Panc1 (cell line): Measurements from ENCODE around the gene NXPE3. TPM values are rescaled to one million over a fixed set of nuclear protein-coding genes. Genes with fewer than 3 reads are reported as not detected.

ENCODE experiments used
- ATAC-seq: fragments of 200-7000 bp; cut with Tn5 transposase; 2 replicates; pipeline ENCODE4 v1.9.1; 2020; ENCODE audit warnings: mild to moderate bottlenecking, moderate library complexity
- BruUV-seq: library from RNA; stranded (reverse); fragments of 400-500 nt; replicated peaks from 2 replicates; lab custom pipeline; 2021; lab: Mats Ljungman, UMichigan
- CTCF ChIA-PET: fragments of 300-600 bp; sonication (Branson Sonifier 250); formaldehyde crosslinking; loops from one replicate; lab custom pipeline; 2022; ENCODE audit warnings: antibody characterized with exemption; lab: Charles Lee
- POLR2A ChIA-PET: fragments of 300-600 bp; sonication (Branson Sonifier 250); formaldehyde crosslinking; loops from one replicate; lab custom pipeline; 2022; ENCODE audit warnings: antibody characterized with exemption; lab: Charles Lee
- DNase-seq: peaks from one replicate; pipeline ENCODE4 v3.0.0-alpha.2; 2010; ENCODE audit warnings: low read depth, low spot score
- H3K27ac ChIP-seq: 2 replicates; pipeline ENCODE4 v1.5.1; 2011; ENCODE audit warnings: mild to moderate bottlenecking, low read length, inconsistent platforms
- H3K27me3 ChIP-seq: fragments of 200-500 bp; sonication (Bioruptor generic); 2 replicates; pipeline ENCODE4 v1.6.0; 2014; ENCODE audit warnings: low read length, inconsistent platforms; ENCODE audit not compliant: control insufficient read depth, insufficient read depth
- H3K36me3 ChIP-seq: fragments of 200-500 bp; sonication (Bioruptor generic); 2 replicates; pipeline ENCODE4 v1.5.1; 2014; ENCODE audit warnings: inconsistent platforms, mild to moderate bottlenecking, low read length, moderate library complexity; ENCODE audit not compliant: control insufficient read depth, insufficient read depth
- H3K4me1 ChIP-seq: 2 replicates; pipeline ENCODE4 v1.5.1; 2011; ENCODE audit warnings: inconsistent platforms, mild to moderate bottlenecking, low read length, moderate library complexity; ENCODE audit not compliant: control insufficient read depth, insufficient read depth
- H3K4me3 ChIP-seq, 2 experiments: 2 replicates each; pipeline ENCODE4 v1.5.1; 2011 to 2012; ENCODE audit warnings: low read depth in 2 of 2, low read length in 2 of 2, mild to moderate bottlenecking in 2 of 2, inconsistent platforms in 1 of 2, moderate library complexity in 1 of 2
- H3K9me3 ChIP-seq: fragments of 200-500 bp; sonication (Bioruptor generic); 2 replicates; pipeline ENCODE4 v1.5.1; 2014; ENCODE audit warnings: low read depth, mild to moderate bottlenecking, inconsistent platforms, low read length, moderate library complexity; ENCODE audit not compliant: control insufficient read depth, insufficient read depth
- CTCF ChIP-seq: fragments of 450-650 bp; IDR thresholded peaks from 2 replicates; pipeline ENCODE4 v1.5.1; 2017; ENCODE audit warnings: mild to moderate bottlenecking
- POLR2AphosphoS5 ChIP-seq: IDR thresholded peaks from 2 replicates; pipeline ENCODE4 v1.6.1; 2012; ENCODE audit warnings: mild to moderate bottlenecking, low read depth, low read length, moderate library complexity
- SIN3A ChIP-seq: IDR thresholded peaks from 2 replicates; pipeline ENCODE4 v1.6.1; 2012; ENCODE audit warnings: low read depth, mild to moderate bottlenecking, low read length, moderate library complexity, borderline replicate concordance; ENCODE audit not compliant: insufficient read depth
- TCF7L2 ChIP-seq: IDR thresholded peaks from 2 replicates; pipeline ENCODE4 v1.6.1; 2011; ENCODE audit warnings: mild to moderate bottlenecking, low read depth, low read length, inconsistent platforms
- in situ Hi-C: cut with HindIII; loops from 2 replicates; pipeline ENCODE4 v1.10.0; 2016; ENCODE audit warnings: low sequenced_read_pairs, low pct_unique_long_range_greater_than_20kb
- intact Hi-C: fragments of 100-400 bp; cut with micrococcal nuclease; formaldehyde crosslinking; loops from one replicate; pipeline ENCODE4 v1.10.0; 2022; ENCODE audit not compliant: unreplicated experiment
- total RNA-seq: library from RNA; stranded (reverse); gene quantifications from one replicate; pipeline ENCODE4 v1.2.1, GENCODE V29; 2021; ENCODE audit not compliant: unreplicated experiment
- TF ChIP-seq, protein P1 (sequence below), 2 experiments: IDR thresholded peaks; 2 replicates each; pipeline ENCODE4 v1.6.1; 2011 to 2012; ENCODE audit warnings: low read depth in 2 of 2, control low read depth in 1 of 2, low read length in 1 of 2, mild to moderate bottlenecking in 1 of 2, moderate library complexity in 1 of 2; ENCODE audit not compliant: insufficient read depth in 1 of 2

The NXPE3 gene
- total RNA-seq, 1 experiment from 2014 or later: 30.4 TPM

DNA sequence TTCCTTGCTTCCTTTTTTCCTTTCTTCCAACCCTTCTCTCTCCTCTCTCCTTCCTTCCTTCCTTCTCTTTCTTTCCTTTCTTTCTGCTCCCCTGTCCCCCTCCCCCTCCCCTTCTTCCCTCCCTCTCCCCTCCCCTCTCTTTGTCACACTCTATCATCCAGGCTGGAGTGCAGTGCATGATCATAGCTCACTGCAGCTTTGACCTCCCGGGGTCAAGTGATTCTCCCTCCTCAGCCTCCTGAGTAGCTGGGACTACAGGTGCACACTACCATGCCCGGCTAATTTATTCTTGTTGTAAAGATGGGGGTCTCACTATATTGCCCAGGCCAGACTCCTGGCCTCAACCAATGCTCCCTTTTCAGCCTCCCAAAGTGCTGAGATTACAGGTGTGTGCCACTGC lies 89.0 kb downstream of the NXPE3 start:
- POLR2A ChIA-PET: no interaction called here
- CTCF ChIA-PET: no interaction called here
- BruUV-seq: no TSS peak
- Histone ChIP-seq H3K4me3 (no peak overlapping the region), H3K9me3 (no peaks in the 10 kb centered on the region), H3K4me1 (peaks cover 8% of the 10 kb centered on the region; the same call in 1 of the 2 replicates), H3K27me3 (no peaks in the 10 kb centered on the region), H3K36me3 (no peaks in the 10 kb centered on the region), H3K27ac (no peak overlapping the region)
- no peak for DNase-seq
- no peak for ATAC-seq
- intact Hi-C loops (no loop called here), in situ Hi-C loops (no loop called here)
- TF ChIP-seq, protein P1, sequence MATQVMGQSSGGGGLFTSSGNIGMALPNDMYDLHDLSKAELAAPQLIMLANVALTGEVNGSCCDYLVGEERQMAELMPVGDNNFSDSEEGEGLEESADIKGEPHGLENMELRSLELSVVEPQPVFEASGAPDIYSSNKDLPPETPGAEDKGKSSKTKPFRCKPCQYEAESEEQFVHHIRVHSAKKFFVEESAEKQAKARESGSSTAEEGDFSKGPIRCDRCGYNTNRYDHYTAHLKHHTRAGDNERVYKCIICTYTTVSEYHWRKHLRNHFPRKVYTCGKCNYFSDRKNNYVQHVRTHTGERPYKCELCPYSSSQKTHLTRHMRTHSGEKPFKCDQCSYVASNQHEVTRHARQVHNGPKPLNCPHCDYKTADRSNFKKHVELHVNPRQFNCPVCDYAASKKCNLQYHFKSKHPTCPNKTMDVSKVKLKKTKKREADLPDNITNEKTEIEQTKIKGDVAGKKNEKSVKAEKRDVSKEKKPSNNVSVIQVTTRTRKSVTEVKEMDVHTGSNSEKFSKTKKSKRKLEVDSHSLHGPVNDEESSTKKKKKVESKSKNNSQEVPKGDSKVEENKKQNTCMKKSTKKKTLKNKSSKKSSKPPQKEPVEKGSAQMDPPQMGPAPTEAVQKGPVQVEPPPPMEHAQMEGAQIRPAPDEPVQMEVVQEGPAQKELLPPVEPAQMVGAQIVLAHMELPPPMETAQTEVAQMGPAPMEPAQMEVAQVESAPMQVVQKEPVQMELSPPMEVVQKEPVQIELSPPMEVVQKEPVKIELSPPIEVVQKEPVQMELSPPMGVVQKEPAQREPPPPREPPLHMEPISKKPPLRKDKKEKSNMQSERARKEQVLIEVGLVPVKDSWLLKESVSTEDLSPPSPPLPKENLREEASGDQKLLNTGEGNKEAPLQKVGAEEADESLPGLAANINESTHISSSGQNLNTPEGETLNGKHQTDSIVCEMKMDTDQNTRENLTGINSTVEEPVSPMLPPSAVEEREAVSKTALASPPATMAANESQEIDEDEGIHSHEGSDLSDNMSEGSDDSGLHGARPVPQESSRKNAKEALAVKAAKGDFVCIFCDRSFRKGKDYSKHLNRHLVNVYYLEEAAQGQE (IDR thresholded peaks at IDR 0.05; ENCODE audit: insufficient read depth in 1 of 2, low read depth in 2 of 2, low read length in 1 of 2): no peak
- TF ChIP-seq POLR2AphosphoS5 (no peak), TCF7L2 (no peak), CTCF (no peak), SIN3A (no peak)

- ATAC-seq: peak; percentile 53; the same call in 1 of the 2 replicates
- POLR2A ChIA-PET: interaction anchor here (0.6 to 0.7 kb wide), 2 partner anchors 39 to 227 kb away, joined by 3 to 4 read pairs; no protein-coding TSS in a partner anchor
- H3K27ac ChIP-seq: no peak overlapping the region
- in situ Hi-C loops: no loop called here
- H3K4me3 ChIP-seq: no peak overlapping the region
- TF ChIP-seq, protein P1 (IDR thresholded peaks at IDR 0.05; ENCODE audit: insufficient read depth in 1 of 2, low read depth in 2 of 2, low read length in 1 of 2): no peak
- no peak for TF ChIP-seq CTCF
- no peak for TF ChIP-seq SIN3A
- no peak for TF ChIP-seq POLR2AphosphoS5
- 0 out of 2 replicates have a peak, but pooled peaks have one; percentile 28 for TF ChIP-seq TCF7L2
- no peaks in the 10 kb centered on the region for H3K27me3 ChIP-seq
- intact Hi-C loops: no loop called here
- CTCF ChIA-PET: no interaction called here
- H3K9me3 ChIP-seq: no peaks in the 10 kb centered on the region
- H3K4me1 ChIP-seq: peaks cover 8% of the 10 kb centered on the region; the same call in 1 of the 2 replicates
- H3K36me3 ChIP-seq: no peaks in the 10 kb centered on the region
- DNase-seq: no peak
- BruUV-seq: no TSS peak
Measured at GRCh38 chr3:101868534-101869464, 89.8 kb downstream of the NXPE3 start.
